Astrocyte of the cerebellum (primary cell): ENCODE results near the gene POLD2.

Experiments used
- DNase-seq: peaks from one replicate; pipeline ENCODE4 v3.0.0-alpha.2; 2011; ENCODE audit warnings: low read depth
- H3K4me3 ChIP-seq: 2 replicates; pipeline ENCODE4 v1.5.1; 2011; ENCODE audit warnings: mild to moderate bottlenecking, low read depth, low read length, moderate library complexity
- CTCF ChIP-seq: IDR thresholded peaks from 2 replicates; pipeline ENCODE4 v1.5.1; 2012; ENCODE audit warnings: low read length, low read depth, moderate library complexity, mild to moderate bottlenecking; ENCODE audit errors: missing control alignments
- in situ Hi-C: cut with HindIII; loops from 2 replicates; pipeline ENCODE4 v1.10.0; 2017; ENCODE audit warnings: low sequenced_read_pairs

Gene POLD2

GRCh38 chr7:44157116-44158080 lies 34.0 kb upstream of the POLD2 start:
- TF ChIP-seq CTCF, result no peak
- no peak overlapping the region for H3K4me3 ChIP-seq
- in situ Hi-C loops, result loop anchor here (5.0 kb wide), 1 partner anchor 55 kb away; no protein-coding TSS in a partner anchor
- no peak for DNase-seq

GRCh38 chr7:44156453-44157010 lies 33.2 kb upstream of the POLD2 start:
- no peak for TF ChIP-seq CTCF
- H3K4me3 ChIP-seq, result no peak overlapping the region
- no peak for DNase-seq
- in situ Hi-C loops, result loop anchor here (5.0 kb wide), 1 partner anchor 56 kb away; no protein-coding TSS in a partner anchor

- DNase-seq, result no peak
- in situ Hi-C loops, result loop anchor here (5.0 kb wide), 1 partner anchor 57 kb away; no protein-coding TSS in a partner anchor
- no peak for TF ChIP-seq CTCF
- H3K4me3 ChIP-seq, result no peak overlapping the region
Observed at GRCh38 chr7:44155191-44156185, 32.1 kb upstream of the POLD2 start.

- TF ChIP-seq CTCF, result no peak
- DNase-seq, result no peak
- no peak overlapping the region for H3K4me3 ChIP-seq
- in situ Hi-C loops, result loop anchor here (5.0 kb wide), 1 partner anchor 58 kb away; no protein-coding TSS in a partner anchor
Observed at GRCh38 chr7:44154703-44155102, 31.4 kb upstream of the POLD2 start.

GRCh38 chr7:44153948-44154335 lies 30.6 kb upstream of the POLD2 start:
- no peak for TF ChIP-seq CTCF
- in situ Hi-C loops, result no loop called here
- DNase-seq, result no peak
- no peak overlapping the region for H3K4me3 ChIP-seq
